ENCODE measurements around the gene CHKB.
A peak's percentile ranks its signal among the peaks of the same experiment; 100 is the strongest.

CHKB gene

DNA sequence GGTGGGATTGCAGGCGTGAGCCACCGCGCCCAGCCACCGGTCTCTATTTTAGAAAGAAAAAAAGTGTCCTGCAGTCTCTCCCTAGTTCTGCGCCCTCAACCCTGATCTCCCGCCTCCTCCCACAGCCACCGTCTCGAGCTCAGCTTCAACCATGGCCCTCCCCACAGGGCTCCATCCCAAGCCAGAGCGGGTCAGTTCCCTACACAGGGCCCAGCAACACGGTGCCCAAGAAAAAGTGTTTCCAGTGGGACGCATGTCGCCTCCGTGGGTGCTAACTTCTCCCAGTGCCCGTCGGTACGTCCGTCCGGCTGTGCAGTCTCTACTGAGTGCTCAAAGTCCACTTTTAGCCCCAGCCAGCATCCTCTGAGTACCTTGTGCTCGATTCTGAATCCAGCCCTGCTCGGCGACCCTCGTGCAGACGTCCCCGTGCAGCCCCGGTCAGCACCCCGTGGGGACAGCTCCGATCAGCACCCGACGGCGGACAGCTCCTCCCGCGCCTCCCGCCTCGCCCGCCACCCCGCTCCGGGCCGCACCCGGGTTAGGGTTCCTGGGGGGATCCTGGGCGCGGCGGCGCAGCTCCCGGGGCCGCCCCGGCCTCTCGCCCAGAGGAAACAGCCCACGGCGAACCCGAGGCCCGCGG is 17.3 kb upstream of the CHKB start (continued):
- TF ChIP-seq, protein P1, sequence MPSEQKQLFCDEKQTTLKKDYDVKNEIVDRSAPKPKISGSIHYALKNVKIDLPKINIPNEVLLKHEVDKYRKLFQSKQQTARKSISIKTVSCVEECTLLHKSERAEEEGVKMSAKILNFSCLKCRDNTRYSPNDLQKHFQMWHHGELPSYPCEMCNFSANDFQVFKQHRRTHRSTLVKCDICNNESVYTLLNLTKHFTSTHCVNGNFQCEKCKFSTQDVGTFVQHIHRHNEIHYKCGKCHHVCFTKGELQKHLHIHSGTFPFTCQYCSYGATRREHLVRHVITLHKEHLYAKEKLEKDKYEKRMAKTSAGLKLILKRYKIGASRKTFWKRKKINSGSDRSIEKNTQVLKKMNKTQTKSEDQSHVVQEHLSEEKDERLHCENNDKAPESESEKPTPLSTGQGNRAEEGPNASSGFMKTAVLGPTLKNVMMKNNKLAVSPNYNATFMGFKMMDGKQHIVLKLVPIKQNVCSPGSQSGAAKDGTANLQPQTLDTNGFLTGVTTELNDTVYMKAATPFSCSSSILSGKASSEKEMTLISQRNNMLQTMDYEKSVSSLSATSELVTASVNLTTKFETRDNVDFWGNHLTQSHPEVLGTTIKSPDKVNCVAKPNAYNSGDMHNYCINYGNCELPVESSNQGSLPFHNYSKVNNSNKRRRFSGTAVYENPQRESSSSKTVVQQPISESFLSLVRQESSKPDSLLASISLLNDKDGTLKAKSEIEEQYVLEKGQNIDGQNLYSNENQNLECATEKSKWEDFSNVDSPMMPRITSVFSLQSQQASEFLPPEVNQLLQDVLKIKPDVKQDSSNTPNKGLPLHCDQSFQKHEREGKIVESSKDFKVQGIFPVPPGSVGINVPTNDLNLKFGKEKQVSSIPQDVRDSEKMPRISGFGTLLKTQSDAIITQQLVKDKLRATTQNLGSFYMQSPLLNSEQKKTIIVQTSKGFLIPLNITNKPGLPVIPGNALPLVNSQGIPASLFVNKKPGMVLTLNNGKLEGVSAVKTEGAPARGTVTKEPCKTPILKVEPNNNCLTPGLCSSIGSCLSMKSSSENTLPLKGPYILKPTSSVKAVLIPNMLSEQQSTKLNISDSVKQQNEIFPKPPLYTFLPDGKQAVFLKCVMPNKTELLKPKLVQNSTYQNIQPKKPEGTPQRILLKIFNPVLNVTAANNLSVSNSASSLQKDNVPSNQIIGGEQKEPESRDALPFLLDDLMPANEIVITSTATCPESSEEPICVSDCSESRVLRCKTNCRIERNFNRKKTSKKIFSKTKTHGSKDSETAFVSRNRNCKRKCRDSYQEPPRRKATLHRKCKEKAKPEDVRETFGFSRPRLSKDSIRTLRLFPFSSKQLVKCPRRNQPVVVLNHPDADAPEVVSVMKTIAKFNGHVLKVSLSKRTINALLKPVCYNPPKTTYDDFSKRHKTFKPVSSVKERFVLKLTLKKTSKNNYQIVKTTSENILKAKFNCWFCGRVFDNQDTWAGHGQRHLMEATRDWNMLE (tag by site-specific recombination; conservative IDR thresholded peaks at IDR 0.05; ENCODE audit: low read depth), result no peak
- TF ChIP-seq ZNF521 (tag by site-specific recombination; IDR thresholded peaks at IDR 0.05) (no peak), GLI2 (tag by site-specific recombination; IDR thresholded peaks at IDR 0.05; ENCODE audit: borderline replicate concordance, low read depth) (no peak), ZNF23 (tag by site-specific recombination; IDR thresholded peaks at IDR 0.05; ENCODE audit: borderline replicate concordance) (no peak), ZNF701 (tag by site-specific recombination; IDR thresholded peaks at IDR 0.05) (no peak), ZBTB20 (tag by site-specific recombination; IDR thresholded peaks at IDR 0.05) (peak; percentile 82), TRIM28 (IDR thresholded peaks at IDR 0.05; ENCODE audit: borderline replicate concordance, low read length) (no peak), ZNF391 (tag by site-specific recombination; IDR thresholded peaks at IDR 0.05; ENCODE audit: borderline replicate concordance, low read depth) (peak; percentile 32; the same call in 1 of the 2 replicates), YY1 (tag by site-specific recombination; IDR thresholded peaks at IDR 0.05) (0 out of 2 replicates have a peak, but pooled peaks have one; percentile 15), SCRT1 (tag by site-specific recombination; IDR thresholded peaks at IDR 0.05; ENCODE audit: borderline replicate concordance) (no peak), ZNF555 (tag by site-specific recombination; conservative IDR thresholded peaks at IDR 0.05) (no peak), ZNF16 (tag by site-specific recombination; IDR thresholded peaks at IDR 0.05; ENCODE audit: low read depth) (no peak), ZNF140 (tag by site-specific recombination; IDR thresholded peaks at IDR 0.05) (no peak), GLI4 (tag by site-specific recombination; IDR thresholded peaks at IDR 0.05) (no peak), ZNF660 (tag by site-specific recombination; IDR thresholded peaks at IDR 0.05) (no peak), HOXA7 (CRISPR knock-in tag; IDR thresholded peaks at IDR 0.05; ENCODE audit: borderline replicate concordance) (no peak), KLF1 (tag by site-specific recombination; IDR thresholded peaks at IDR 0.05) (peak; percentile 59), SP3 (tag by site-specific recombination; IDR thresholded peaks at IDR 0.05) (no peak), ZNF654 (tag by site-specific recombination; IDR thresholded peaks at IDR 0.05; ENCODE audit: low read depth) (no peak)
- TF ChIP-seq, protein P2, sequence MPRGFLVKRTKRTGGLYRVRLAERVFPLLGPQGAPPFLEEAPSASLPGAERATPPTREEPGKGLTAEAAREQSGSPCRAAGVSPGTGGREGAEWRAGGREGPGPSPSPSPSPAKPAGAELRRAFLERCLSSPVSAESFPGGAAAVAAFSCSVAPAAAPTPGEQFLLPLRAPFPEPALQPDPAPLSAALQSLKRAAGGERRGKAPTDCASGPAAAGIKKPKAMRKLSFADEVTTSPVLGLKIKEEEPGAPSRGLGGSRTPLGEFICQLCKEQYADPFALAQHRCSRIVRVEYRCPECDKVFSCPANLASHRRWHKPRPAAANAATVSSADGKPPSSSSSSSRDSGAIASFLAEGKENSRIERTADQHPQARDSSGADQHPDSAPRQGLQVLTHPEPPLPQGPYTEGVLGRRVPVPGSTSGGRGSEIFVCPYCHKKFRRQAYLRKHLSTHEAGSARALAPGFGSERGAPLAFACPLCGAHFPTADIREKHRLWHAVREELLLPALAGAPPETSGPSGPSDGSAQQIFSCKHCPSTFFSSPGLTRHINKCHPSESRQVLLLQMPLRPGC (tag by site-specific recombination; IDR thresholded peaks at IDR 0.05), result no peak; the same call in 1 of the 2 replicates
- TF ChIP-seq, protein P3, sequence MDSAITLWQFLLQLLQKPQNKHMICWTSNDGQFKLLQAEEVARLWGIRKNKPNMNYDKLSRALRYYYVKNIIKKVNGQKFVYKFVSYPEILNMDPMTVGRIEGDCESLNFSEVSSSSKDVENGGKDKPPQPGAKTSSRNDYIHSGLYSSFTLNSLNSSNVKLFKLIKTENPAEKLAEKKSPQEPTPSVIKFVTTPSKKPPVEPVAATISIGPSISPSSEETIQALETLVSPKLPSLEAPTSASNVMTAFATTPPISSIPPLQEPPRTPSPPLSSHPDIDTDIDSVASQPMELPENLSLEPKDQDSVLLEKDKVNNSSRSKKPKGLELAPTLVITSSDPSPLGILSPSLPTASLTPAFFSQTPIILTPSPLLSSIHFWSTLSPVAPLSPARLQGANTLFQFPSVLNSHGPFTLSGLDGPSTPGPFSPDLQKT (IDR thresholded peaks at IDR 0.05; ENCODE audit: borderline replicate concordance, low read depth, low read length), result no peak
- TF ChIP-seq, protein P4, sequence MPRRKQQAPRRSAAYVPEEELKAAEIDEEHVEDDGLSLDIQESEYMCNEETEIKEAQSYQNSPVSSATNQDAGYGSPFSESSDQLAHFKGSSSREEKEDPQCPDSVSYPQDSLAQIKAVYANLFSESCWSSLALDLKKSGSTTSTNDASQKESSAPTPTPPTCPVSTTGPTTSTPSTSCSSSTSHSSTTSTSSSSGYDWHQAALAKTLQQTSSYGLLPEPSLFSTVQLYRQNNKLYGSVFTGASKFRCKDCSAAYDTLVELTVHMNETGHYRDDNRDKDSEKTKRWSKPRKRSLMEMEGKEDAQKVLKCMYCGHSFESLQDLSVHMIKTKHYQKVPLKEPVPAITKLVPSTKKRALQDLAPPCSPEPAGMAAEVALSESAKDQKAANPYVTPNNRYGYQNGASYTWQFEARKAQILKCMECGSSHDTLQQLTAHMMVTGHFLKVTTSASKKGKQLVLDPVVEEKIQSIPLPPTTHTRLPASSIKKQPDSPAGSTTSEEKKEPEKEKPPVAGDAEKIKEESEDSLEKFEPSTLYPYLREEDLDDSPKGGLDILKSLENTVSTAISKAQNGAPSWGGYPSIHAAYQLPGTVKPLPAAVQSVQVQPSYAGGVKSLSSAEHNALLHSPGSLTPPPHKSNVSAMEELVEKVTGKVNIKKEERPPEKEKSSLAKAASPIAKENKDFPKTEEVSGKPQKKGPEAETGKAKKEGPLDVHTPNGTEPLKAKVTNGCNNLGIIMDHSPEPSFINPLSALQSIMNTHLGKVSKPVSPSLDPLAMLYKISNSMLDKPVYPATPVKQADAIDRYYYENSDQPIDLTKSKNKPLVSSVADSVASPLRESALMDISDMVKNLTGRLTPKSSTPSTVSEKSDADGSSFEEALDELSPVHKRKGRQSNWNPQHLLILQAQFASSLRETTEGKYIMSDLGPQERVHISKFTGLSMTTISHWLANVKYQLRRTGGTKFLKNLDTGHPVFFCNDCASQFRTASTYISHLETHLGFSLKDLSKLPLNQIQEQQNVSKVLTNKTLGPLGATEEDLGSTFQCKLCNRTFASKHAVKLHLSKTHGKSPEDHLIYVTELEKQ (tag by site-specific recombination; IDR thresholded peaks at IDR 0.05; ENCODE audit: borderline replicate concordance), result no peak
- TF ChIP-seq, protein P5, sequence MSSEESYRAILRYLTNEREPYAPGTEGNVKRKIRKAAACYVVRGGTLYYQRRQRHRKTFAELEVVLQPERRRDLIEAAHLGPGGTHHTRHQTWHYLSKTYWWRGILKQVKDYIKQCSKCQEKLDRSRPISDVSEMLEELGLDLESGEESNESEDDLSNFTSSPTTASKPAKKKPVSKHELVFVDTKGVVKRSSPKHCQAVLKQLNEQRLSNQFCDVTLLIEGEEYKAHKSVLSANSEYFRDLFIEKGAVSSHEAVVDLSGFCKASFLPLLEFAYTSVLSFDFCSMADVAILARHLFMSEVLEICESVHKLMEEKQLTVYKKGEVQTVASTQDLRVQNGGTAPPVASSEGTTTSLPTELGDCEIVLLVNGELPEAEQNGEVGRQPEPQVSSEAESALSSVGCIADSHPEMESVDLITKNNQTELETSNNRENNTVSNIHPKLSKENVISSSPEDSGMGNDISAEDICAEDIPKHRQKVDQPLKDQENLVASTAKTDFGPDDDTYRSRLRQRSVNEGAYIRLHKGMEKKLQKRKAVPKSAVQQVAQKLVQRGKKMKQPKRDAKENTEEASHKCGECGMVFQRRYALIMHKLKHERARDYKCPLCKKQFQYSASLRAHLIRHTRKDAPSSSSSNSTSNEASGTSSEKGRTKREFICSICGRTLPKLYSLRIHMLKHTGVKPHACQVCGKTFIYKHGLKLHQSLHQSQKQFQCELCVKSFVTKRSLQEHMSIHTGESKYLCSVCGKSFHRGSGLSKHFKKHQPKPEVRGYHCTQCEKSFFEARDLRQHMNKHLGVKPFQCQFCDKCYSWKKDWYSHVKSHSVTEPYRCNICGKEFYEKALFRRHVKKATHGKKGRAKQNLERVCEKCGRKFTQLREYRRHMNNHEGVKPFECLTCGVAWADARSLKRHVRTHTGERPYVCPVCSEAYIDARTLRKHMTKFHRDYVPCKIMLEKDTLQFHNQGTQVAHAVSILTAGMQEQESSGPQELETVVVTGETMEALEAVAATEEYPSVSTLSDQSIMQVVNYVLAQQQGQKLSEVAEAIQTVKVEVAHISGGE (tag by site-specific recombination; conservative IDR thresholded peaks at IDR 0.05; ENCODE audit: low read depth), result no peak
- TF ChIP-seq, protein P6, sequence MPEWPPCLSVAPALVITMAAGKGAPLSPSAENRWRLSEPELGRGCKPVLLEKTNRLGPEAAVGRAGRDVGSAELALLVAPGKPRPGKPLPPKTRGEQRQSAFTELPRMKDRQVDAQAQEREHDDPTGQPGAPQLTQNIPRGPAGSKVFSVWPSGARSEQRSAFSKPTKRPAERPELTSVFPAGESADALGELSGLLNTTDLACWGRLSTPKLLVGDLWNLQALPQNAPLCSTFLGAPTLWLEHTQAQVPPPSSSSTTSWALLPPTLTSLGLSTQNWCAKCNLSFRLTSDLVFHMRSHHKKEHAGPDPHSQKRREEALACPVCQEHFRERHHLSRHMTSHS (tag by site-specific recombination; IDR thresholded peaks at IDR 0.05), result no peak
